ENCODE measurements around the gene PDLIM4.

The PDLIM4 gene

GRCh38 chr5:132253452-132254320 lies 3.8 kb upstream of the PDLIM4 start:
- no peak for DNase-seq

DNA sequence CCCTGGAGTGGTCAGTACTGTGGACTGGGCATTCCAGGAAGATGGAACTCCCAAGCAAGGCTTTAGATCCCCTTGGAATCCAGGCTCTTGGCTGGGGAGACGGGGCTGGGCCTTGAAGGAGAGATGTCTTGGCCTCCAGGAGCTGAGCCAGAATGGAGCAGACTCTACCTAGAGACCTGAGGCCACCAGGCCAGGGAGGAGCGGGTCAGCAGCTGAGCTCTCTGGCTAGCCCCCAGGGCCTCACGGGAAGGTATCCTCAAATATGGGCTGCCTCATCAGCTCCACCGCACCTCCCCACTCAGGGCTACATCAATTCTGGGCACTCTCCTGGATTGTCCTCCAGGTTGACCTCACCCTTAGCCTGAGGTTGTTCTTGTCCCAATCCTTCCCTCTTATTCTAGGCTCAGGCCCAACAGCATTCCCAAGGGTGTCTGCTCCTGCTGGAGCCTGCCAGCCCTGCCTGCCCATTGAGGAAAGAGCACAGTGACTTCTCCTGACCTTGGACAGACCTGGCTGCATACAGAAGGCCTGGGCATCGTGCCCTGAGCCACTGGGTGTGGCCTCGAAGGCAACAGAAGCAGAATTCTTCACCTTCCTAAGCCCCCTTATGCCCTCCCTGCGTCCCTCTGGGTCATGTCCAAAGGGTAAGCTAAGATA lies 3.0 kb upstream of the PDLIM4 start:
- no peak for DNase-seq

DNA sequence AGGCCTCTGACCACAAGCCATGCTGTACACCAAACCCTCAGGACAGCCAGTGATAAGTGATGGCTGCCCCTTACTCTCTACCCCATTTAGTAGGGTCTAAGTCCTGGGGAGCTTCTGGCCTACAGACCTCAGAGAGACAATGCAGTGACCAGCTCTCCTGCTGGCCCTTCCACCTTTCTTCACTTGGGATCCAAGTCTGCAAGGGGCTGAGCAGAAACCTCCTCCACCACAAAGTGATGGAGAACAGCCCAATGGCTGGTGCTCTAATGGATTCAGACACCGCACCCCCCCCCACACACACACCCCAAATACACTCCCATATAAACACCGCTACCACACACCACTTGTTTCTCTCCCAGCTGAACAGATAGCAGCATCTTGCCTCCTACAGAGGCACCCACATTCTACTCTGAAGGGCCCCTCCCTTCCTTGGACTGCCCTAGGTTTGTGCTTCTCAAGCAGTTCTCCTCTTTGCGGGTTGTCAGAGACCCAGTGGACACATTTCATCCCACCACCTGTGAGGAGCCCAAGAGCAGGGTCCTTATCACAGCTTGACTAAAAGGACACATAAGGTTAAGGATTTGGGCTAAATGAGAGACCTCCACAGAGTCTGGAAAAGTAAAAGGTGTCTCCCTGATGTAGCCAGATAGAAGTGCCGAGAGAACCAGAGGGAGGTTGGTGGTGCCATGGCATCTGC lies 1.3 kb upstream of the PDLIM4 start:
- DNase-seq, result no peak

DNA sequence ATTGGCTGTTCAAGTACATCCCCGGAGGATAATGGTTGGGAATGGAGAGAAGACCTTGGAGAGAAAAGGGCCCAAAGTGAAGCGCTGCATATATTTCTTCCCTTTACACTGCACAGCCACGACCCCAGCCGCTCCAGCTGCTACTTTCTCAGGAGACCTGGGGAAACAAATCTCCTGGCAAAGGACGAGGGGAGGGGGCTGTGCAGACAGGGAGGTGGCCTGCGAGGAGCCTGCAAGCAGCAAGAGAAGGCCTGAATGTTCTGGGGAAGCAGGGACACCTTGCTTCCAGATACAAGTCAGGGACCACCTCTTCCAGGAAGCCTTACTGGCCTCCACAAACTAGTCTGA lies 739 bp upstream of the PDLIM4 start:
- DNase-seq, result no peak

DNA sequence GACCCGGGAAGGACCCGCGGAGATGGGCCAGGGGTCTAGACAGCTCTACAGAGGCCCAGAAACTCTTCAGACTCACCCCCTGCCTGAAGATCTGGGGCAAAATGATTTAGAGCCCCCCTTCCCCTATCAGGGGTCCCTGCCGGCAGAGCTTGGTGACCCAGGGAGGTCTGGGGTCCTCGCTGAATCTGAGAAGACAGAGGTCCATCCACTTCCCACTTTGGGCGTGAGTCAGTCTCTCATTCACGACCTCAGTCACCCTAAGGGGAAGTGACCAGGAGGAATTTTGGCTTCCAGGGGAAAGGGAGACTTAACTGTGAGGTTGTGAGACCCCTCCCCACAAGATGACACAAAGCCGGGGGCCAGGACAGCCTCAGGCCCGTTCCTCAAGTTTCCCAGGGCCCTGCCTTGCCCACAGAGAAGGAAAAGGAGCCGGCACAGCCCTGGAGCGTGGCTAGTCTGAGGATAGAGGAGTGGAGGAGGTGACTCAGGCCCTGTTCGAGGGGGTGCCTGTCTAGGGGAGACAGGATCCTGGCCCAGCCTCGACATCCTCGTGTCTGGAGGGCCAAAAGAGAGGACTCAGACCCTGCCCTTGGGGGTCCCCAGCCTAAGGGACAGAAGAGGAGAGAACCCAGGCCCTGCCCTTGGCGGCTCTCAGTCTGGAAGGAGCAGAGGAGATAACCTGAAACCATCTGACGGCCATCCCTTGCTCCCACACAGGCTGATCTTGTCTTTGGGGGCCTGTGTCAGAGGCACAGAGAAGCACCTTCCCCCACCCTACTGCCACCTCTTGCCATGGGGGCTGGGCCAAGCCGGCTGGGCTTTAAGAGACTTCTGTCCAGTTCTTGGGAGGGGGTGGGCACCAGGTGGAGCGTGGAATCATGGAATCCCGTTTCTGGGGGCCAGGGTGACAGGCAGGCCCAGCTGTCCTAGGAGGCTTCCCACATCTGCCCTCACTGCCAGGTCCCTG lies 889 bp downstream of the PDLIM4 start:
- DNase-seq, result peak; percentile 57

DNA sequence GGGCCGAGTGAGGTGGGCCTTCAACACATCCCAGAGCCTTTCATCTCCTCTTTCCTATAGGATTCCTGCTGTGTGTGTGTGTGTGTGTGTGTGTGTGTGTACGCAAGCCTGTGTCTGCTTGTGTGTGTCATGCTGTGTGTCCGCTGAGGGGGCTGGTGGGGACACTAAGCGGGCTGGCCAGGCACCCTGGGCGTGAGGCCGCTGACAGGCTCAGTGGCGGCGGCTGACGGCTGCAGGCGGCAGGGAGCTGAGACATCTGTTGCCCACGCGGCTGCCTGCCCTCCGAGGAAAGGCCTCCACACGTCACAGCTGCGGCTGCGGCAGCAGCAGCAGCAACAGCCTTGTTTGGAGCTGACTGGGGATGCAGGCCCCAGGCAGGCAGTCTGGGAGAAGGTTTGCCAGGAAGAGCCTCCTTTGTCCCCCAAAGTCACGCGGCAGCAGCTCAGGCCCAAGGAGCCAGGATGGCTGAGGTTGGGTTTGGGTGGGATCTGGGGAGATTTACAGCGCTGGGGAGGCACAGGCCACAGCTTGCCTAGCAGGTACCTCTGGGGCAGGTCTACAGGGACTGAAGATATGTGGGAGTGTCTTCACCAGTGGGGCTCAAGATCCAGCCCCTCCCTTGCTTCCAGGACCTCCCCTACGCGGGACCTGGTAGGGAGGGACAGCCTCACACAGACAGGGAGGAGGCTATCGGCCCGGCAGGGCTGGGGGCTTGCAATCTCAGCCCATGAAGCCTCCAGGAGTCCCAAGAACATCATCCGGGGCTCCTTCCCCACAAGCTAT lies 1.8 kb downstream of the PDLIM4 start:
- peak; percentile 91 for DNase-seq

GRCh38 chr5:132260051-132260450 lies 2.6 kb downstream of the PDLIM4 start:
- DNase-seq, result no peak

- DNase-seq, result peak; percentile 83
Measured at GRCh38 chr5:132260714-132261551, 3.4 kb downstream of the PDLIM4 start.

- DNase-seq, result no peak
Measured at GRCh38 chr5:132261881-132262845, 4.7 kb downstream of the PDLIM4 start.

GRCh38 chr5:132262882-132263547 lies 5.5 kb downstream of the PDLIM4 start:
- DNase-seq, result no peak

- peak; percentile 88 for DNase-seq
Measured at GRCh38 chr5:132263548-132264261, 6.2 kb downstream of the PDLIM4 start.

DNA sequence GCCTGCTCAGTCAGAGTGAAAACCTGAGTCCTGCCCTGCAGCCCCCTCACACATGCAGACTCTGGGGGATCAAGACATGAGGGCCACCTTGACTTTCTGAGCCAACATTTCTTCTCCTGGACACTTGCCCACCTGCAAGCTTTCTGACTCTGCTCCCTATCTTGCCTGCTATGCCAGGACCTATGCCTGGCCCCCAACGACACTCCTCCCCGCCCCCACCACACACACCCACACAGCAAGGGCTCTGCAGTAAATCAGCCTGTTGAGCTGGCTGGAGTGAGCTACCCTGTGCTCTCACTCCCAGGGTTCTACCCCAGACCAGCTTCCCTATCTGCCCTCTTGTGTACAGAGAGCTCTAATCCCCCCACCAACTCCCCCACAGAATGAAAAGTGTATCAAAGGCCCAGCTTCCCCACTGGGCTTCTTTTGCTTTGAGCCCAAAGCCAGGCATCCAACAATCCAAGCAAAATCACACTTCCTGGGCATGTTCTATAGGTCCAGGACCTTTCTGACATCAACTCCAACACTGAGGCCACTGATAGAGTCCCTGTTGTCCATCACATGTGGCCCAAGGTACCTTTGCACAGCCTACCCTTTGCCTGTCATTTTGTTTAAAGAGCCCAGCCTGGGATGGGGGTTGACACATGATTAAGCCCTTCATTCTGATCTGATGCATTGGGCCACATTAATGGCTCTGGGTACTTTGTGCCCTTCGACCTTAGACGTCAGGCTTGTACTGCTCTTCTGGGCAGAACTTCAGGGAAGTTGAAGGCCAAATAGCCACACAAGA lies 7.2 kb downstream of the PDLIM4 start:
- no peak for DNase-seq

DNA sequence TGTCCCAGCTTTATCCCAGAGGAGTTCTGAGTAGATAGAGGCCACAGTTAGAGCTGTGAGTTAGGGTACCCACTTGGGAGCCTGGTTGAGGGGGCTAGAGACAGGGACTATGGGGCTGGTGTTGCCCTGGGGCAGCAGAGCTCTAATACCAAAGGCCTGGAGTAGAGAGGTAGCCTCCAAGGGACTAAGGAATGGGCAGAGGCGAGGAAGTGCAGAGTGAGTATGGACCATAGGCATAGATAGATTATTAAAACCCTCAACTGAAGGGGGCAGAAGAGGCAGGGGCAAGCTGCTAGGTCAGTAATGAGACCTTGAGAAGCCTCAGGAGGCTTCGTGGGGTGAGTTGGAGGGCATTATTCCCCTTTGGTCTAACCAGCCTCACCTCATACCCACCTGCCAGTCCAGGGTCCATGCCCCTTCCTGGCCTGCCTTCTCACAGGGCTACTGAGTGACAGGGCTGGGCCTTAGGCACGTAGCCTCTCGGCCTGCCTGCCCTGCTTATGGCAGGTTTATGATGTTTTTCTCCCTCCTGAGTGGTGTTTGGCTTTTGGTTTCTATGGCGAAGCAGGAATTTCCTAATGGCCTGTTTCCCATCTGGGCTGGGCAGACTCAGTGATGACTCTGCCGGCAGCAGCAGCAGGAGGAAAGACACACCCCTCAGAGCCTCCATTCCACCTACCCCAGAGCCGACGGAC lies 8.0 kb downstream of the PDLIM4 start:
- peak; percentile 94 for DNase-seq

- no peak for DNase-seq
Measured at GRCh38 chr5:132266031-132266835, 8.7 kb downstream of the PDLIM4 start.

- DNase-seq, result no peak
Measured at GRCh38 chr5:132266836-132267160, 9.3 kb downstream of the PDLIM4 start.
